SW 1271 (cell line): ENCODE results near the gene FAM193A.
A peak's percentile ranks its signal among the peaks of the same experiment; 100 is the strongest.
"Not testable (repeated sequence)": the region's sequence is repeated elsewhere in the genome, so short reads cannot be mapped to it uniquely, and the experiment has no call there.

Experiments used
- DNase-seq, 2 experiments: peaks; one replicate each; lab custom pipeline; 2025; lab: John Stamatoyannopoulos, UW

Gene FAM193A

DNA sequence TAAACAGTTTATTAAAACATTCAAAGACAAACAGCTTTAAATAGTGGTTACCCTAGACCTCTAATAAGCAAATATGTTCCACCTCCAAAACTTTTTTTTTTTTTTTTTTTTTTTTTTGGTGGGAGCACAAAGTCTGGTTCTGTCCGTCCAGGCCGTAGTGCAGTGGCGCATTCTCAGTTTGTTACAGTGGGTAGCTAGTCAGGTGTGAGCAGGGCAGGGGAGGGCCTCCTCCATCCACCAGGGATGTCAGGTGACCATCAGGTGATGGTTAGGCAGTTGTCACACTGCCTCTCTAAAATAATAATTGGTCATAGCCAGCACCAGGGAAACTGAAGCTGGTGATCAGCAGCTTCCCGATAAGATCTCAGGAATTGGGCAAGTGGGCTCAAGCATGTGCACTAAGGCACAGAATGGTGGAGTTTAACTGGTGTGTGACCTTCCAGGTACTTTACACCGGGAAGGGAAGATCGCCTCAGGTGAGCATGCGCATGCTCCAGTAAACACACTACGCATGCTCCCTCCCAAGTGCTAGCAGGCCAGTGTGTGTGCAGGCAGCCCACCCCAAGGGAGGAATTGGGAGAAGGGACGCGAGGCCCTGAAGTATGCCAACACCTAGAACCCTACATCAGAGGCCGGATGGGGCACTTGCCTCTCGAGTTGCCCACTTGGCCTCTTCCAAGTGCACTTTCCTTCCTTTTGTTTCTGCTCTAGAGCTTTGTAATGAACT lies 192.5 kb downstream of the FAM193A start:
- no peak for DNase-seq

DNA sequence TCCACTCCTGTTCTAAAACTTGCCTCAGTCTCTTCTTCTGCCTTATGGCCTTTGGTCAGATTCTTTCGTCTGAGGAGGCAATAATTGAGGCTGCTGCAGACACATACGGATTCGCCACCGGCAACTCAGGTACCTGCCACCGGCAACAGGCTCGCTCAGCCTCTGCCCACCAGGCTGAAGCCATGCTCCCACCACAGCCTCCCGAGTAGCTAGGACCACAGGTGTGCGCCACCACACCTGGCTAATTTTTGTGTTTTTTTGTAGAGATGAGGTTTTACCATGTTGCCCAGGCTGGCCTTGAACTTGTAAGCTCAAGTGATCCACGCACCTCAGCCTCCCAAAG lies 193.1 kb downstream of the FAM193A start:
- no peak for DNase-seq

DNA sequence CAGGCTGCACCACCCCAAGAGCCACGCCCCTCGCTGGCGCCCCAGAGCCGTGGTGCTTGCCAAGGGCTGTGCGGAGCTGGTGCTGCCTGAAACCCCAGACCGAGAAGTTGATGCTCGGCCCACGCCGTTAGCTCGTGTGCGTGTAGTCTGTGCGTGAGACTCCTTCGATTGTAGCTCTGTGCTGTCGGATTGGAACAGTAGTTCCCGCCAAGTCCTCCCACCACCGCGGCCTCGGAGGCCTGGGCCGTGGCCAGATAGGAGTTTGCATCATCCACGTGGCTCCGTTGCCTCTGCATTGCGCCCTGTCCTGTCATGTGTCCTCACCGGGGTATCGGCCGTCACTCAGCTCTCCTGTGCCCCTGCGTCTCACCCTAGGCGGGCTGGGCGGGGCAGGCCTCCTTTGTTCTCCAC lies 195.5 kb downstream of the FAM193A start:
- no peak for DNase-seq

DNA sequence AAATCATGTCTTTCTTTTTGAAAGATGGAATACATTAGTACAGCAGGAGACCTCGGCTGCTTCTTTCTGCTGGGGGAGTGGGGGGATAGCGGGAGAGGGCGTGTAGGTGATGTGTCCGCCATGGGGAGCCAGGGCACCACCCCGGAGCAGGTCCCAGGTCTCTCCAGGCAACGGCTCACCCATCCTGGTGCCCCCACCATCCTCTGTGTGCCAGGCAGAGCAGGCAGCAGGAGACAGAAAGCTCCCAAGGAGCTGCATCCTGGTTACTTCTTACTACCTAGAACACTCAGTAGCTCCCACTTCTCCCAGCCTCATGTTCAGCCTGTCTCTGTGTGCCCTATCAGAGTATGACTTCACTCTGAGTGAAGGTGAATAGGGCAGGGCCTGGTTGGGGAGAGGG lies 196.1 kb downstream of the FAM193A start:
- no peak for DNase-seq

DNA sequence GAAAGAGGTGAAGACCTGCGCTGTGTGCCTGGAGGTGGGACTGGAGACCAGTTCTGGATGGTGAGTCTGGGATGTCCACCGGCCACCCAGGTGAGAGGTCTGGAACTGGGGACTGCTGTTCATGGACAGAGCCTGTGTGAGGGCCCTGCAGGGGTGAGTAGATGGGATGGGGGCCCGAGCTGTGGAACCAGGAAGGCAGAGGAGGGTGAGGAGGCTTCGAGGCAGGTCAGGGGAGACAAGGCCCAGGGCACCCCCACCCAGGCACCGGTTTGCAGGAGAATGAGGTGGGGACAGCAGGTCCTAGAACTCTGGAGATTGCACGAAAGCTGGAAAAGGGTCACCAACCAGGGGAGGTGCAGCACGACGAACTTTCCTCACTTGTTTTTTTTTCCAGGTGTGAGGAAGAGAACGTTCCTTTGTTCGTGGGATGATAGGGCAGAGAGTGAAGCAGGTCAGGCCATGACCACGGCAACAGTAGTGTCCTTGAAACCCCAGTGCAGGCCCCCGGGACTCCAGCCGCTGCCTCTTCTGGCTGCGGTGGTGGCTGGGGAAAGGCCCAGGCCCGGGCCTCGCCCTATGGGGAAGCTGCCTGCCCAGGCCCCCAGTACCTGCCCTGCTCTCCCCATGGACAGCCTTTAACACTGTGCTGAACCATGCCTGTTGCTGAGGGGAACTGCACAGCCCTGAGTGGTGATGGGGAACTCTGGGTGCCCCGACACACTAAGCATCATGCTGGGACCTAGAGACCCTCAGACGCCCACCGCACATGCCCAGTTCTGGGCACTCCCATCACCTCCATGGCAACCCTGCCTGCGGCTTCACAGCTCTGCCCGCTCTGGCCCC lies 196.8 kb downstream of the FAM193A start:
- DNase-seq, result no peak

DNA sequence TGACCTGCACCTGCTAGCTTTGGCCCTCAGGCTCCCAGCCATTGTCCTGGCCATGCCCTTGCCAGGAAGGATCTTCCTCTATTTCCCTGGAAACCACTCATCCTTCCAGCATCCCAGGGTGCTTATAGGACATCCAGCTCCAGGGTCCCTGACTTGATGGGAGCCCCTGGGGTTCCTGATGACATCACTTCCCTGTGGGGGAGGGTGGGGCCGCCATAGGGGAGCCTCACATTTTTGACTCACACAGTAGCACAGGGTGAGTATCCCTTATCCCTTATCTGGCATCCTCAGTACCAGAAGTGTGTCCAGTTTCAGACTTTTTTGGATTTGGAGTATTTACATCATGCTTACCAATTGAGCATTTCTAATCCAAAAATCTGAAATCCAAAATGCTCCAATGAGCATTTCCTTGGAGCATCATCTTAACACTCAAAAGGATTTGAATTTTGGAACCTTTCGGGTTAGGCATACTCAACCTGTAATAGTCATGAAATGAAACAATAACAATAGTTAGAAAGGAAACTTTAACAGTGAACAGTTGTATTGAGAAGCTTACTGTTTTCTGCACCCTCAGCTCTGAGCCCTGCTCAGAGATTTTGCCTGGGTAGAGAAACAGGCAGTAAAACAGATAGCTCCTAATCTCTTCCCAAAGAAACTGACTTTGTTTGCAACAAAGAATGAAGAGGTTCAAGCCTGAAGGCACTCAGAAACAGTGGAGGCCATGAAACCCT lies 197.6 kb downstream of the FAM193A start:
- no peak for DNase-seq

DNA sequence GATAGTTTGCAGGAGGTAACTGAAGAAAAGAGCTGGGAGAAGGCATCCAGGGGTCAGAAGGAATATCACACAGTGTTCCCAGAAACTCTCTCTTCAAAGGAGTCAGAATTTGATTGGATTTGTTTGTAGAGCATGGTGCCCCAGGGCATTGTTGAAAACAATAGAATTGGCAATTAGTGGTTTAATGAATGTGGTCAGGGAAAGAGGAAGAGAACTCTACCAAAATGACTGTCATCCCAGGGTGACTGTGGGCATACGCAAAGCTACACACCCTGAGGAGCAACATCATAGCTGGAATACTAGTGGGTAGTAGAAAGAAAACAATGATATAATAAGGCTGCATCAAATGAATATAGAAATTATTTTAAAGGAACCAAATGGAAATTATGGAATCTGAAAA lies 198.2 kb downstream of the FAM193A start:
- no peak for DNase-seq

DNA sequence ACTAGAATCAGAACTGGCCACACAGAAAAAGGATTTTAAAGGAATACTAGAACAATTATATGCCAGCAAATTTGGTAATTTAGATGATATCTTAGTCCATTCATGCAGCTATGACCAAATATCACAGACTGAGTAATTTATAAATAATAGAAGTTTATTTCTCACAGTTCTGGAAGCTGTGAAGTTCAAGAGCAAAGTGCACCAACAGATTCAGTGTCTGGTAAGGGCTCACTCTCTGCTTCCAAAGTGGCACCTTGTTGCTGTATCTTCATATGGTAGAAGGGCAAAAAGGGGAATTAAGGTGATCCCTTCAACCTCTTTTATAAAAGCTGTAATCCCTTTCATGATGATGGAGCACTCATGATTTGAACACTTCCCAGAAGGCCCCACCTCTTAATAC lies 199.4 kb downstream of the FAM193A start:
- DNase-seq, result no peak

DNA sequence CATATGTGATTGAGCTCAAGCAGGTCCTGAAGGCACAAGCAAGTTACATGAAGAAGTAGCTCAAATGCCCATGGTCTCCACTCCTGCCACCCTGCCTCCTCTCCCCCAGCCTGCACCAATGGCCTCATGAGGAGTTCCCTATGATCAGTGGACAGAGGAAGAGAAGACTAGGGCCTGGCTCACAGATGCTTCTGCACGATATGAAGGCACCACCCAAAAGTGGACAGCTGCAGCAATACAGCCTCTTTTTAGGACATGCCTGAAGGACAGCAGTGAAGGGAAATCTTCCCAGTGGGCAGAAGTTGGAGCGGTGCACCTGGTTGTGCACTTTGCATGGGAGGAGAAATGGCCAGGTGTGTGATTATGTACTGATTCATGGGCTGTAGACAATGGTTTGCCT lies 201.8 kb downstream of the FAM193A start:
- not testable (repeated sequence) for DNase-seq

DNA sequence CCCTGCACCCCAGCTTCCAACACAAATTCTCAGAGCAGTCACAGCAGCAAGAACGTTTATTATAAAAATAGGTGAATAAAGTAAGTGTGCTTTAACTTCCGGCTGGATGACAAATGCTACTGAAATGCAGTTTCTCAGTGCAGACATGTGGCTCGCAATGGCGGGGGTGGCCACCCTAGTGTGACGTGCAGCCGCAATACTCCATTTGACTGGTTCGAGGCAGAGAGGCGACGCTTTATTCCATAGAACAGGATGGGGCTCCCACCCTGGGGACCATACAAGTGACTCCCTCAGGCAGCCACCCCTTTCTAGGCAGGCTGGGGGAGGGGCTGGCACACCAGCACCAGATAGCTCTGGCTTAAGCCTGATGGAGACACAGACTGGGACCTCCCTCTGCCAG lies 205.2 kb downstream of the FAM193A start:
- no peak for DNase-seq

DNA sequence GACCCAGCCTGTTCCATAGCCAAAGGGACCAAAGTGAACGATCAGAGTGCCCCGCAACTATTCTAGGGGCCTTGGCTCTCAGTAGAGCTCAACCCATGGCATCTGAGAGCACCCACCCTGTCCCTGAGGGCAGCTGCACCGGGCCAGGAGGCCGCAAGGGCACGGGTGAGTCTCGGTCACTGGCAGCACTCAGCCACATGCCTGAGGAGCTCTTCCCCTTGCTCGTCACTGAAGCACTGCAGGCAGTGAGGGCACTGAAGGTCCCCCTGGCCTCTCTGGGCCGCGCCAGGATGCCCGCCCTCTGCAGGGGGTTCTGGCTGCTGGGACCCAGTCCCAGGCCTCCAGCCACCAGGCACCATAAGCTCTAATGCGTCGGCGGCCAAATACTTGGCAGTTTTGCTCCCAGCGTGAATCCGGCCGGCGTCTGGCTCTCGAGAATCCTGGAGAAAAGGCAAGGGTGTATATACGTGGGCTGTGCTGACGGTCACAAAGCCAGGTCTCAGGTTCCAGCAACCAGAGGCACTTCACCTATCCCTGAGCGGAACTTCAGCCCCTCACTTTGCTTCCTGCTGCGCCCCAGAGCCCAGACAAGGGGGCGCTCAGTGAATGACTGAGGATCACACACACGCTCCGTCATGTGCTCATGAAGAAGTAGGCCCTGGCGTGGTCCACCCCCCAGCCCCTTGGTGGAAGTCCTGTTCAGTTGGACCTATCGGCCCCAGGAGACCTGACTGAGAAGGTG lies 205.8 kb downstream of the FAM193A start:
- no peak for DNase-seq

DNA sequence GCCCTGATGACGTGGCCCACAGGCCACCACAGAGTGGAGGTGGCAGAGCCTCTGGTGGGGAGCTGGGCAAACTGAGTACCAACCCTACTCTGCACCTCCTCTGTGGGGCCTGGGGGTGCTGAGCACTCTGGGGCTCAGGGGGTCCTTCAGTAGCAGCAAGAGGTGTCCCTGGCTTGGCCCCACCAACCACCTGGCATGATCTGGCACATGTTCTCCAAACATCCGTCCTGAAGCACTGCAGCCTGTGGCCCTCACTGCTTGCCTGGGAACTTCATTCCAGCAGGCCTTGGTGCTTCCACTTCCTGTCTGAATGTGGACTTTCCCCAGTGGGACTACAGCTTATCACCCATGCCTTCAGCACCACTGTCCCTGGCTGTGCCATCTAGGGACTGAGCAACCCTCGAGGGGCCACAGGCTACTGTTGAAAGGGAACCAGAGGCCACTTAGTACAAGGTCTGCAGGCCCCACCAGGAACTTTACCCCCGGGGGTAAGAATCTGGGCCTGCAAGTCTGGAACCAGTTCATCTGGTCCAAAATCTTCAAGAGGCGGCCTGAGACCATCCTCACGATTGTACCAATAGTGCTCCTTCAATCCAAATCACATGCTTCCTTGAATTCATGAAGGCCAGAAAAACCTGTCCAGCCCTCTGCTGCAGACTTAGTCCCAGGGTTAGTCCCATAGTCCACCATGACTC lies 206.5 kb downstream of the FAM193A start:
- no peak for DNase-seq

DNA sequence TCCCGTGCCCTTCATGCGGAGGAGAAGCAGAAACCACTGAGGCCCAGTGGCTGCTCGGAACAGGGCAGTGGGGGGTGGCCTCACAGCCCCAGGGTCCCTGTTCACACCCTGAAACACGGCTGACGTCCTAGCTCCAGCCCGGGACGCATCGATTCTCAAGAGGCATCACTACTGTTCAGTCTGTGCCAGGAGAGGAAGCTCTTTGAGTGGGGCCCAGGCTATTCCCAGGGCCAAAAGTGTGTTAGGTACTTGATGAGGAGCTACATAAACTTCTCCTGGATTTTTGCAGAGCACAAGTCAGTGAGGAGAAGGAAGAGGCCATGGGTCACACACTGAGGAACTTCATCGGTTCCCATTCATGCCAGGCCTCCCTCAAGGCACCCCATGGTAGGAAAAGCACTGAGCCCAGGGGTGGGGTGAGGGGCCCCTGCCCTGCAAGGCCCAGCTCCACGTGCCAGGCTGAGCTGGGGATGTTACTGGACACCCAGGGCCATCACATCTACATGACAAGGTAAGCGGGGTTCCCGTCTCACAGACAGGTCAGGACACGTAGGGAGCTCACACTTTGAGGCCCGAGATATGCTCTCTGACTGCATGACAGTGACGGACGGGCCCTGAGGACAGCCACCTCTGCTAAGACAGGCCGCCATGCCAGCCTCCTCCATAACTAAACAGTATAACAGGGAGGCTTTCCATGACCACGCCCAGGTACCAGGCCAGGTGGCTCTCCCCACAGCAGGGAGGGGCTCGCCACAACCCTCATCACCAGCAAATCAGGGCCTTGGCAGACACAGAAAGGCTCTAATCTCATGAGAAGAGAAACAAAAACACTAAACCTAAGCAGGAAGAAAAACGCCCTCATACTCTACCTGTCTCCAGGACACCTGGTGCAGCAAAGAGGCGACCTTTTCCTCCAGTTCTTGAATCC lies 207.3 kb downstream of the FAM193A start:
- DNase-seq, result no peak

DNA sequence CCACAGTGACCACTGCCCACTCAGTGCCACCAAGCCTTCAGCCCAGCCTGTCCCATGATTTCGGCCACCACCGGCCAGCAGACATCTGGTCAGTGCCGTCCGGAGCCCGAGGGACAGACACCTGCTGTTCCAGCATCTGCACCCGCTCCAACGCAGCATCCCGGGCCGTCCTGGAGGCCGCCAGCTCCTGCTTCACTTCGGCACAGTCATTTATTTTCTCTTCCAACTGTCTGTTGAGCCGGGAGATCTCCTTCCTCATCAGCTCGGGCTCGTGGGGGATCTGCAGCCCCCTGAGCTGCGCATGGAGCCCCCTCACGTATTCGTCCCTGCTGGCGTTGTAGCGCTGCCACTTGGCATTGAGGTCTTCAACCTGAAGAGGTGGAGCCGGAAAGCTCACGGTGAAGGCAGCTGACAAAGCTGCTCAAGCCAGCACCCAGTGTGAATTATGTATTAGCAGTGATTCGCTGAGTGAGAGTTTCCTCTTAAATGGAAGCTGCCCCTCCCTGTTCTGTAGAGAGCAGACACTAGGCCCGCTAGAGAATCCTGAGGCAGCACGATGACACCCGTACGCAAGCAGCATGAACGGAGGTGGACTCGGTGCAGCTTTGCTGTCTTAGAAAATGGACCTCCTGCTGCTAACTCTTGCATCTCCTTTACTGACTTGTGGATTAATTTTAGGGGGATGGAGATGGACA lies 208.3 kb downstream of the FAM193A start:
- no peak for DNase-seq

DNA sequence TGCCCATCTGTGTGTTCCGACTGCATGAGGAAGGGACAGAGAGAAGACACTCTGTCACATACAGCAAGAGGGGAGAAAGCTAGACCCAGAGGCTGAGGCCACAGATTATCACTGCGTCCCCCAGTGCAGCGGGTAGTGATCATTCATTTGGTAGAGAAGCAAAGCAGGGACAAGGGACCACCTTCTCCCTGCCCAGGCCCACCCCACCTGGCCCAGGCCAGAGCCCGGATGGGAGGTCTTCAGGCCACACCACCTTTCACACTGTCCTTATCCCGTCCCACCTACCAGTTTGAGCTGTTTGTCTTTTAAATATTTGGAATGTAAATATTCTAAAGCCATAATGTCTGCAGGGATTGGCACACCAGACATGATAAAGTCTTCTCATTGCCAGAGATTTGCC lies 209.1 kb downstream of the FAM193A start:
- no peak for DNase-seq

DNA sequence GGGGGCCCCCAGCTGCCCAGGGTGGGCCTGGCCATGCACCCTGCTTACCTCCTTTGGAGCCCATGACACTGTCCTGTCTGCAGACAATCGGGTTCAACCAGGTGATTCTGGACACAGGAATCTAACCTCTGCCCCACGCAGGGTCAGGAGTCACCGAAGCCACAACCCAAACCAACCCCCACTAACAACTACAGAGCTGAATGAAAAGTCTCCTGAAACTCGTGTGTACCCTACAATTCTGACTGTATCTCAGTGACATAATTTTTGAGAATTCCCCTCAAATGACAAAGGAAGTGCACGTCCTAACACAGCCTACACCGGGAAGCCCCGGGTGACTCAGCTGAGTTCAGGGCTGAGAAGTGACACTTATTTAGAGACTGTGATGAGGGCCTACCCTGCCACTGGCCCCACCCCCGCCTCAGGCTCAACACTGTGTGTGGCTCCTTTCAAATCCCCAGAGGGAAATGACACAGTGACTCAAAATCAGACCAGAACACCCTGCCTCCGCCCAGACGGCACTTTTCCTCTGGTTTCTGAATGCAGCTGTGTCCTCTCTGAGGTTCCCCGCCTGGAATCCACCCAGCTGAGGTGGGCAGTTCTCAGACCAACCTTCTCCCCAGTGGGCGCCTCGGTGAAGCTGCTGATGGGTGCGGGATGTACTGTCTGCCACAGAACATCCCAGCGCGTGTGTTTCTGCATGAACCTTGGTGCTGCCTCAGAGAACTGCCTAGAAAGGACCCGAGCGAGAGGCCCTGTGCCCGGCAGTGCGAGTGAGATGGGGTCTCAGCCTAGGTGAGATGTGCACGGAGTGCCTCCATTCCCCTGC lies 209.7 kb downstream of the FAM193A start:
- peak; percentile 41 to 66 for DNase-seq

DNA sequence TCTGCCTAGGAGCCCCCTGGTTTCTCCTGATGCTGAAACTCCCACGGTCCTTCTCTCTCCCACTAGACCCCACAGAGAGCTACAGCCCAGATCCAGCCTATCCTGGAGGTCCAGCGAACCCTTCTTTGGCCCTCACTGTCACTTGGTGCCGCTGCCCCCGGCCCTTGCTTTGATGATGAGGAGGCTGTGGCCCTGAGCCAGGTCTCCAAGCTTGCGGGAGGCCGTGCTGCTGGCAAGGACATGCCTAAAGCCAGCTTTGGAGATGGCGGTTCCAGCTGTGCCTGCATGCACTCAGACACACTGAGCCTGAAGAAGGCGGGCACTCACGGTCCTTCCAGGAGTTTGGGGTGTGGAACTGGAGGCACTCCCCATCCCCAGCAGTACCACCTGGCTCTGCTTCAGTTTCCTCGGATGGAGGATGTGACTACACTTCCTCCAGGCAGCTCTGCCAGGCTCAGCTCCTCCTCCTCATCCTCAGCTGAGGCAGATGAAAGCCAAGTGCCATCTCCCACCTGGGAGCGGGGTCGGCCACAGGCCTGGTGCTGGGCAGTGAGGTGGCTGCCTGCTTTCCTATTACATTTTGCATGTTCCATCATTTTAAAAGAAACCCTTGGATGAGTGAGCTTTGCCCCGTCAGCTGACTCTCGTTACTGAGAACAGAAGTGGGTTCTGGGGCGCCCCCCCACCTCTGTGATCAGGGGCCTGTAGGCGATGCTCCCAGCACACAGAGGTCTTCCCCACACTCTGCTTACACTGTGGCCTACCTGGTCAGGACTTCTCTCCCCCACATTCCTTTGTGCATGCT lies 210.6 kb downstream of the FAM193A start:
- DNase-seq, result no peak
